Loucy (cell line): Measurements from ENCODE around the gene P2RX7.

ENCODE experiments used
- H2AFZ ChIP-seq: fragments of 200-600 bp; sonication (generic); 2 replicates; pipeline ENCODE4 v1.6.0; 2016; ENCODE audit warnings: antibody characterized with exemption, mild to moderate bottlenecking, low read length, moderate library complexity
- H3F3A ChIP-seq: fragments of 200-600 bp; 2 replicates; pipeline ENCODE4 v1.6.0; 2016; ENCODE audit warnings: antibody characterized with exemption, low read depth, mild to moderate bottlenecking
- H3K27me3 ChIP-seq: fragments of 200-600 bp; sonication (generic); 2 replicates; pipeline ENCODE4 v1.6.1; 2014; ENCODE audit warnings: low read length, mild to moderate bottlenecking; ENCODE audit not compliant: insufficient read depth, poor library complexity, severe bottlenecking
- H3K36me3 ChIP-seq: fragments of 200-600 bp; sonication (generic); 2 replicates; pipeline ENCODE4 v1.6.1; 2016; ENCODE audit warnings: low read length; ENCODE audit not compliant: insufficient read depth
- H3K4me1 ChIP-seq: fragments of 200-600 bp; sonication (generic); 2 replicates; pipeline ENCODE4 v1.5.1; 2014; ENCODE audit warnings: low read length, mild to moderate bottlenecking; ENCODE audit not compliant: insufficient read depth, poor library complexity, severe bottlenecking
- H3K4me2 ChIP-seq: fragments of 200-600 bp; sonication (generic); 2 replicates; pipeline ENCODE4 v1.6.0; 2014; ENCODE audit warnings: antibody characterized with exemption, low read length, low read depth, mild to moderate bottlenecking; ENCODE audit not compliant: poor library complexity, severe bottlenecking
- H3K4me3 ChIP-seq: fragments of 200-600 bp; sonication (generic); 2 replicates; pipeline ENCODE4 v1.5.1; 2014; ENCODE audit warnings: low read length, mild to moderate bottlenecking, mixed read lengths; ENCODE audit not compliant: poor library complexity, severe bottlenecking
- H3K79me2 ChIP-seq: fragments of 200-600 bp; sonication (generic); 2 replicates; pipeline ENCODE4 v1.6.1; 2014; ENCODE audit warnings: low read length; ENCODE audit not compliant: insufficient read depth
- H3K9ac ChIP-seq: fragments of 200-600 bp; sonication (generic); 2 replicates; pipeline ENCODE4 v1.6.0; 2014; ENCODE audit warnings: mild to moderate bottlenecking, low read depth, low read length, moderate library complexity; ENCODE audit not compliant: poor library complexity, severe bottlenecking
- H3K9me2 ChIP-seq: fragments of 200-600 bp; sonication (generic); replicated peaks from 2 replicates; pipeline ENCODE4 v1.6.1; 2016; ENCODE audit warnings: low read depth, low read length, mixed read lengths
- H3K9me3 ChIP-seq: fragments of 200-600 bp; sonication (generic); 2 replicates; pipeline ENCODE4 v1.6.1; 2014; ENCODE audit warnings: mild to moderate bottlenecking, antibody characterized with exemption, low read length, low read depth; ENCODE audit not compliant: insufficient read depth
- H4K20me1 ChIP-seq: fragments of 200-600 bp; sonication (generic); 2 replicates; pipeline ENCODE4 v1.6.0; 2014; ENCODE audit warnings: antibody characterized with exemption, low read length, mild to moderate bottlenecking; ENCODE audit not compliant: insufficient read depth, poor library complexity, severe bottlenecking
- CTCF ChIP-seq: fragments of 200-600 bp; sonication (generic); conservative IDR thresholded peaks from 2 replicates; pipeline ENCODE4 v1.5.1; 2014; ENCODE audit warnings: mild to moderate bottlenecking, antibody characterized with exemption, low read length
- EZH2phosphoT487 ChIP-seq: fragments of 200-600 bp; IDR thresholded peaks from 2 replicates; pipeline ENCODE4 v1.6.1; 2018; ENCODE audit warnings: antibody characterized with exemption, mild to moderate bottlenecking, moderate library complexity, borderline replicate concordance

P2RX7 gene

DNA sequence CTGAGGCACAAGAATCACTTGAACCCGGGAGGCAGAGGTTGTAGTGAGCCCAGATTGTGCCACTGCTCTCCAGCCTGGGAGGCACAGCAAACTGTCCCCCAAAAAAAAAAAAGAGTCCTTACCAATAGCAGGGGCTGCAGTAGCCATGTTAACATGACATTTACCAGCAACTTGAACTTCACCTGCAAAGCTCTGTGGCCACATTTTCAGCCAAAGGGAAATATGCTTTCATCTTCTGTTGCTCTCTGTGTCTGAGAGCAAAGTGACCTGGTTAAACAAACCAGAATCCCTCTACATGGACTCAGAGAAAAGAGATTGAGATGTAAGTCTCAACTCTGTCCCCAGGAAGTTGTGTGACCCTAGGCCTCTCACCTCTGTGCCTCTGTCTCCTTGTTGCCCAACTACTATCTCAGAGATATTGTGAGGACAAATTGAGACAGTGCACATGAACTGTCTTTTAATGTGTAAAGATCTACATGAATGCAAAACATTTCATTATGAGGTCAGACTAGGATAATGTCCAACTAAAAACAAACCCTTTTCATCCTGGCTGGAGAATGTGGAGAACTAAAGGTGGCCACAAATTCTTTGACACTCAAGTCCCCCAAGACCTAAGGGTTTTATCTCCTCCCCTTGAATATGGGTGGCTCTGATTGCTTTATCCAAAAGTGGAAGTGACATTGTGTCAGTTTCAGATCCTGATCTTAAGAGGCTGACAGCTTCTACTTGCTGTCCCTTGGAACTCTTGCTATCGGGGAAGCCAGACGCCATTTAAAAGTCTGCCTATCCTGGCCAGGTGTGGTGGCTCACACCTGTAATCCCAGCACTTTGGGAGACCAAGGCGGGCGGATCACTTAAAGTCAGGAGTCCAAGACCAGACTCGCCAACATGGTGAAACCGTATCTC lies 52.6 kb downstream of the P2RX7 start:
- no peaks in the 10 kb centered on the region for H3K27me3 ChIP-seq
- H3K9me3 ChIP-seq, result no peaks in the 10 kb centered on the region
- TF ChIP-seq CTCF (no peak), EZH2phosphoT487 (no peak)
- no peak overlapping the region for H3K4me2 ChIP-seq
- H3K9me2 ChIP-seq, result no peaks in the 10 kb centered on the region
- H3K36me3 ChIP-seq, result no peaks in the 10 kb centered on the region
- no peak overlapping the region for H3K9ac ChIP-seq
- H3K4me3 ChIP-seq, result no peak overlapping the region
- no peaks in the 10 kb centered on the region for H3F3A ChIP-seq
- H4K20me1 ChIP-seq, result no peaks in the 10 kb centered on the region
- no peaks in the 10 kb centered on the region for H3K79me2 ChIP-seq
- H2AFZ ChIP-seq, result no peak overlapping the region
- no peaks in the 10 kb centered on the region for H3K4me1 ChIP-seq

DNA sequence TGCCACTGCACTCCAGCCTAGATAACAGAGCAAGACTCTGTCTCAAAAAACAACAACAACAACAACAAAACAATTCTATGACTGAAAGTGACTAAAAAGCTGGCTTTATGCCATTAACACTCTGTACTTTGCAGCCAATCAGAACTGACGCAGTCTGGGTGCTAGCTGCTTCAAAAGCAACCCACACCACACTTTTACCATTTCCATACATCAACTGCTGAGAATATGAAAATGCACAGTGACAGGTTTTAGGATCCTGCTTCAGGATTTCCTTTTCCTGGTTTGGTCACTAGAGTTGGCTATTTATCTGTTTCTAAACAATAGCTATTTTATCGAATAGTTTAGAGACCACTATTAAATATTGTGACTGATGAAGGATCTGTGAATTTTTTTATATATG lies 54.1 kb downstream of the P2RX7 start:
- Histone ChIP-seq H3K9me3 (no peaks in the 10 kb centered on the region), H3K36me3 (no peaks in the 10 kb centered on the region), H3F3A (no peaks in the 10 kb centered on the region), H3K4me3 (no peak overlapping the region), H3K4me2 (no peak overlapping the region), H2AFZ (no peak overlapping the region), H3K27me3 (no peaks in the 10 kb centered on the region), H3K9me2 (no peaks in the 10 kb centered on the region), H3K79me2 (no peaks in the 10 kb centered on the region), H3K4me1 (no peaks in the 10 kb centered on the region), H4K20me1 (no peaks in the 10 kb centered on the region), H3K9ac (no peak overlapping the region)
- TF ChIP-seq CTCF (no peak), EZH2phosphoT487 (no peak)

GRCh38 chr12:121187501-121187900 lies 54.8 kb downstream of the P2RX7 start:
- H3K9ac ChIP-seq, result no peak overlapping the region
- no peak overlapping the region for H3K4me2 ChIP-seq
- H3K79me2 ChIP-seq, result no peaks in the 10 kb centered on the region
- no peak overlapping the region for H2AFZ ChIP-seq
- H3K9me2 ChIP-seq, result no peaks in the 10 kb centered on the region
- no peaks in the 10 kb centered on the region for H4K20me1 ChIP-seq
- H3K4me3 ChIP-seq, result no peak overlapping the region
- no peaks in the 10 kb centered on the region for H3K9me3 ChIP-seq
- no peaks in the 10 kb centered on the region for H3K36me3 ChIP-seq
- TF ChIP-seq EZH2phosphoT487, result no peak
- TF ChIP-seq CTCF, result no peak
- H3K4me1 ChIP-seq, result no peaks in the 10 kb centered on the region
- H3K27me3 ChIP-seq, result no peaks in the 10 kb centered on the region
- no peaks in the 10 kb centered on the region for H3F3A ChIP-seq
